GM18870 (cell line): ENCODE data around the gene CD276.

Experiments
- ATAC-seq: cut with Tn5 transposase; IDR thresholded peaks from one replicate; pipeline ENCODE4 v1.9.1; 2021; ENCODE audit warnings: moderate library complexity; ENCODE audit not compliant: unreplicated experiment

Gene CD276

GRCh38 chr15:73746883-73747282 is 62.7 kb downstream of the CD276 start:
- no peak for ATAC-seq

- ATAC-seq = no peak
These were observed 63.8 kb downstream of the CD276 start for GRCh38 chr15:73747847-73748590.

- ATAC-seq = no peak
These were observed 64.5 kb downstream of the CD276 start for GRCh38 chr15:73748730-73749129.

GRCh38 chr15:73749533-73749932 is 65.3 kb downstream of the CD276 start:
- no peak for ATAC-seq

GRCh38 chr15:73749971-73750370 is 65.8 kb downstream of the CD276 start:
- no peak for ATAC-seq

- ATAC-seq = no peak
These were observed 66.3 kb downstream of the CD276 start for GRCh38 chr15:73750438-73750837.

- ATAC-seq = no peak
These were observed 66.8 kb downstream of the CD276 start for GRCh38 chr15:73750951-73751350.

- ATAC-seq = no peak
These were observed 67.3 kb downstream of the CD276 start for GRCh38 chr15:73751511-73751898.

GRCh38 chr15:73751899-73752805 is 68.0 kb downstream of the CD276 start:
- ATAC-seq = no peak

GRCh38 chr15:73752806-73753193 is 68.6 kb downstream of the CD276 start:
- ATAC-seq = no peak

GRCh38 chr15:73753250-73754130 is 69.3 kb downstream of the CD276 start, which contains the start of gene INSYN1:
Gene INSYN1 (minus strand): TSS chr15:73753351. CDS start chr15:73751130, 2,221 bp downstream.
- no peak for ATAC-seq

GRCh38 chr15:73754461-73754860 is 70.3 kb downstream of the CD276 start:
- ATAC-seq = no peak

GRCh38 chr15:73755481-73755880 is 71.3 kb downstream of the CD276 start:
- no peak for ATAC-seq

GRCh38 chr15:73755946-73756345 is 71.8 kb downstream of the CD276 start:
- no peak for ATAC-seq

GRCh38 chr15:73756390-73756789 is 72.2 kb downstream of the CD276 start:
- ATAC-seq = no peak

- no peak for ATAC-seq
These were observed 72.8 kb downstream of the CD276 start for GRCh38 chr15:73756947-73757513.

- ATAC-seq = no peak
These were observed 73.4 kb downstream of the CD276 start for GRCh38 chr15:73757571-73757970.

- ATAC-seq = no peak
These were observed 74.3 kb downstream of the CD276 start for GRCh38 chr15:73758461-73758860.

GRCh38 chr15:73760330-73761329 is 76.4 kb downstream of the CD276 start:
- ATAC-seq = no peak
